Tibial nerve (tissue), 4 donors: Measurements from ENCODE around the gene DPP3. TPM values are rescaled to one million over a fixed set of nuclear protein-coding genes. Genes with fewer than 3 reads are reported as not detected.

Experiments used
- DNase-seq, 2 donors: peaks; one replicate each; pipeline ENCODE4 v3.0.0-alpha.2; 2019; ENCODE audit warnings: low spot score in 2 of 2
- H3K27ac ChIP-seq, 4 donors: fragments of 200-600 bp; sonication (generic) in 3 of 4; one replicate each; pipeline ENCODE4 v1.5.1; 2017 to 2019; ENCODE audit warnings: mild to moderate bottlenecking in 1 of 4
- H3K27me3 ChIP-seq, 2 donors: fragments of 200-600 bp; sonication (generic) in 1 of 2; one replicate each; pipeline versions ENCODE4 v1.5.1 to v1.6.0; 2017 to 2019
- H3K36me3 ChIP-seq, 3 donors: fragments of 200-600 bp; sonication (generic); one replicate each; pipeline ENCODE4 v1.5.1; 2018 to 2019
- H3K4me1 ChIP-seq, 4 donors: fragments of 200-600 bp; sonication (generic) in 3 of 4; one replicate each; pipeline ENCODE4 v1.5.1; 2017 to 2019
- H3K4me3 ChIP-seq, 4 donors: fragments of 200-600 bp; sonication (generic) in 3 of 4; one replicate each; pipeline ENCODE4 v1.5.1; 2017 to 2019; ENCODE audit warnings: mild to moderate bottlenecking in 1 of 4, moderate library complexity in 1 of 4
- H3K9me3 ChIP-seq, 4 donors: fragments of 200-600 bp; sonication (generic) in 3 of 4; one replicate each; pipeline ENCODE4 v1.5.1; 2017 to 2019
- CTCF ChIP-seq, 5 experiments: fragments of 200-600 bp in 3 of 5; fragments of 450-650 bp in 2 of 5; sonication (generic) in 3 of 5; IDR thresholded peaks; one replicate each; pipeline ENCODE4 v1.5.1; 2016 to 2019; ENCODE audit warnings: antibody characterized with exemption in 5 of 5, mild to moderate bottlenecking in 3 of 5, moderate library complexity in 2 of 5
- EP300 ChIP-seq, 2 donors: sonication (generic); formaldehyde crosslinking; IDR thresholded peaks; one replicate each; pipeline ENCODE4 v1.6.1; 2017; ENCODE audit warnings: antibody characterized with exemption in 2 of 2, mild to moderate bottlenecking in 1 of 2
- POLR2A ChIP-seq, 2 donors: fragments of 450-650 bp; IDR thresholded peaks; one replicate each; pipeline ENCODE4 v1.6.1; 2017; ENCODE audit warnings: antibody characterized with exemption in 2 of 2, mild to moderate bottlenecking in 2 of 2, moderate library complexity in 2 of 2
- WGBS, 2 donors: methylation state at CpG; one replicate each; pipeline ENCODE4 v1.1.5; 2018; 5-methylcytosine and 5-hydroxymethylcytosine counted together
- total RNA-seq, 4 donors: library from RNA; depleted of rRNA; stranded (reverse); fragments of >200 nt; gene quantifications; one replicate each; pipeline ENCODE4 v1.1.0, GENCODE V29; 2016

Gene DPP3
- total RNA-seq, 4 donors from 2014 or later = 12.2 to 41.8 (median 25.0) TPM

- DNase-seq = no peak
- Histone ChIP-seq H3K4me1 (no peaks in the 10 kb centered on the region), H3K36me3 (peaks cover 0 to 97% (median 0%) of the 10 kb centered on the region in 3 donors), H3K27ac (no peak overlapping the region), H3K27me3 (no peaks in the 10 kb centered on the region), H3K4me3 (no peak overlapping the region), H3K9me3 (no peaks in the 10 kb centered on the region)
- 91 to 100% methylated on average over 4 to 10 of the region's 10 CpGs for WGBS, 2 donors
- TF ChIP-seq POLR2A (IDR thresholded peaks at IDR 0.05) = no peak
- TF ChIP-seq CTCF (IDR thresholded peaks at IDR 0.05) = no peak
- no peak for TF ChIP-seq EP300 (IDR thresholded peaks at IDR 0.05)
Measured at GRCh38 chr11:66492161-66492865, 12.1 kb downstream of the DPP3 start.

- no peaks in the 10 kb centered on the region for H3K4me1 ChIP-seq
- H3K27me3 ChIP-seq = no peaks in the 10 kb centered on the region
- 92 to 93% methylated on average over 10 of the region's 10 CpGs for whole genome bisulfite sequencing, 2 donors
- no peak overlapping the region for H3K4me3 ChIP-seq
- peaks cover 0 to 97% (median 0%) of the 10 kb centered on the region in 3 donors for H3K36me3 ChIP-seq
- no peaks in the 10 kb centered on the region for H3K9me3 ChIP-seq
- TF ChIP-seq CTCF (IDR thresholded peaks at IDR 0.05) = no peak
- no peak for TF ChIP-seq EP300 (IDR thresholded peaks at IDR 0.05)
- TF ChIP-seq POLR2A (IDR thresholded peaks at IDR 0.05) = no peak
- H3K27ac ChIP-seq = no peak overlapping the region
- DNase-seq = no peak
Measured at GRCh38 chr11:66493130-66493529, 12.9 kb downstream of the DPP3 start.

GRCh38 chr11:66494458-66494857 lies 14.2 kb downstream of the DPP3 start:
- no peak overlapping the region for H3K4me3 ChIP-seq
- H3K27ac ChIP-seq = no peak overlapping the region
- peaks cover 0 to 97% (median 0%) of the 10 kb centered on the region in 3 donors for H3K36me3 ChIP-seq
- DNase-seq = no peak
- H3K9me3 ChIP-seq = no peaks in the 10 kb centered on the region
- no peak for TF ChIP-seq EP300 (IDR thresholded peaks at IDR 0.05)
- no peak for TF ChIP-seq CTCF (IDR thresholded peaks at IDR 0.05)
- TF ChIP-seq POLR2A (IDR thresholded peaks at IDR 0.05) = no peak
- H3K4me1 ChIP-seq = no peaks in the 10 kb centered on the region
- 78 to 81% methylated on average over 7 of the region's 7 CpGs for WGBS, 2 donors
- no peaks in the 10 kb centered on the region for H3K27me3 ChIP-seq

GRCh38 chr11:66494935-66495334 lies 14.7 kb downstream of the DPP3 start:
- Histone ChIP-seq H3K36me3 (peaks cover 0 to 97% (median 0%) of the 10 kb centered on the region in 3 donors), H3K27ac (no peak overlapping the region)

More at GRCh38 chr11:66494935-66495334, 14.7 kb downstream of the DPP3 start:
- Histone ChIP-seq H3K9me3 (no peaks in the 10 kb centered on the region), H3K4me3 (no peak overlapping the region), H3K27me3 (no peaks in the 10 kb centered on the region), H3K4me1 (no peaks in the 10 kb centered on the region)
- TF ChIP-seq POLR2A (IDR thresholded peaks at IDR 0.05) (no peak), CTCF (IDR thresholded peaks at IDR 0.05) (no peak), EP300 (IDR thresholded peaks at IDR 0.05) (no peak)
- DNase-seq = no peak
- 81 to 86% methylated on average over 14 of the region's 14 CpGs for WGBS, 2 donors
